Dedifferentiated amniotic fluid mesenchymal stem cell (primary cell): Measurements from ENCODE around the gene ANKS6.

Experiments used
- DNase-seq: peaks from one replicate; pipeline ENCODE4 v3.0.0-alpha.2; 2016; ENCODE audit errors: extremely low spot score

ANKS6 gene

DNA sequence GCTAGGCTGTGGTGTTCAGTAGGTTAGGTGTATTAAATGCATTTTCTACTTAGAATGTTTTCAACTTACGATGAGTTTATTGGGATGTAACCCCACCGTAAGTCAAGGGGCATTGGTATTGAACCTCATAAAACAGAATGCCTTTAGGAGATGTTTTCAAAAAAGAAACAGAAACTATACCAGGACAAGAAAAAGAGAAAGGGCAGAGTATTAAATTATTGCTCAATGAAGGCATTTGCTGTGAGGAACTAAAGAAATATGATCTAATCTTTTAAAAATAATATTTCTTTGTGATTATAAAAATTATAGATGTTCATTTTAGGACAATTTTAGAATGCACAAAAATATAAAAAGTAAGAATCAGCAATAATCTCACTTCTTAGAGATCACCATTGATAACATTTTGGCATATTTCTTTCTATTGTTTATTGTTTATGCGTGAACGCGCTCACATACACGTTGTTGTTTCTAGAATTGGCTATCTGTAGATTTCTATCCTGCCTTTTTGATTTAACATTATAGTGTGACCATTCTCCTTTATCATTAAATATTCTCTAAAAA, 19.1 kb upstream of the ANKS6 start:
- no peak for DNase-seq

DNA sequence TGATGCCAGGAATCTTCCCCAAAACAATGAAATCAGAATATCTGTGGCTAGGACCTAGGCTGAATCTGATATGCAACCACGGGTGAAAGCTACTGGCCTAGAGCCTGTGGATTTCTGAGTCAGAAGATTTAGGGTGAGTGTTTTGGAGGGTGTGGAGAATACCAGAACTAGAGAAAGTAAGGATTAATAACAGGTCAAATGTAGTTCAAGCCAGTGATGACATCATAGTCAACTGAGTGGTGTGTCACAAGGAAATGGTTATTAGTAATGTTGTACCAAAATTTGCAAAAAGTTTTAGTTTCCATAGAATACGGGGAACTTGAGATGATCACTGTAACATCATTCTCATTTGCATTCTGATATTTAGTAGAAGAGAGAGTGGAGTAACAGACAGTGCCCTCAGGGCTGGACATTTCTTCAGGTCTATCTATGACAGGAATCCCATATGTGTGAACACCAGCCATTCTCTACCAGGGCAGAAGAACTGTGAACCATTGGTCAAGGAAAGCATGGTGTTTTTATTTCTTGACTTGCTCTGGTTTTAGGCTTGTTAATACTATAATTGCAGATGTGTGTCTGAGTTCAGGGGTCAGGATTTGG, 14.8 kb upstream of the ANKS6 start:
- peak; percentile 63 for DNase-seq

GRCh38 chr9:98810102-98810842, 13.9 kb upstream of the ANKS6 start:
- no peak for DNase-seq

DNA sequence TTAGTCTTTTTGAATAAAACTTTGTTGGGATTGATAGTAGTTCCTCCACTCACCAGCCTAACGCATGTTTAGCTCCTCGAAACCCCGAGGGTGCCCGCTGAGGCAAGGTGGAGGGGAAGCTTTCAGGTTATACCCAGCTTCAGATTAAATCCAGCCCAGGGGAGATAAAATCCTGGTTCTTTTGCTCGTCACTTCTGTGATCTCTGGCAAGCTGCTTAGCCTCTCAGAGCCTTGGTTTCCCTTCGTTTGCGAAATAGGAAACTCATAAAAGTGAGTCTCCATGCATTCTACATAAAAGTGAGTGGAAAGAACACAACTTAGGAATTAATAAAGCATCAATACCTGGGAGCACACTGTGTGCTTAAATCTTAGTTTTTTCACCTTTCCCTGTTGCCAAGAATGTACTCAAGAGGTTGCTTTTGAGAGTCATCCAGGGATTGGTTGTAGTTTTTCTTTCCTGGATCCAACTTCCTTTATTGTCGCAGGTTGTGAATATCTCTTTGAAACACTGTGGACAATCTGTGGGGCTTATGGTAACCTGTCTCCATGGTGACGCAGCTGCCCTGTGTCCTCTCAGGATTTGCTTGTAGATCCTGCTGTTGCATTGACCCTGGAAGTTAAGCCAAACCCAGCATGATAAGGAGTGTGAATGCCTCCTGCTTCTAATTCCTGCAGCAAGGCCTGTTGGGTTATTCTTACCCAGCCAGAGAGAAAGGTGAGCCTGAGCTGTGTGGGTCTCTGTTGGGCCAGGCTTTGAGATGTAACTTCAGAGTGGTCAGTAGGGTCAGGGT, 13.2 kb upstream of the ANKS6 start:
- DNase-seq, result no peak

DNA sequence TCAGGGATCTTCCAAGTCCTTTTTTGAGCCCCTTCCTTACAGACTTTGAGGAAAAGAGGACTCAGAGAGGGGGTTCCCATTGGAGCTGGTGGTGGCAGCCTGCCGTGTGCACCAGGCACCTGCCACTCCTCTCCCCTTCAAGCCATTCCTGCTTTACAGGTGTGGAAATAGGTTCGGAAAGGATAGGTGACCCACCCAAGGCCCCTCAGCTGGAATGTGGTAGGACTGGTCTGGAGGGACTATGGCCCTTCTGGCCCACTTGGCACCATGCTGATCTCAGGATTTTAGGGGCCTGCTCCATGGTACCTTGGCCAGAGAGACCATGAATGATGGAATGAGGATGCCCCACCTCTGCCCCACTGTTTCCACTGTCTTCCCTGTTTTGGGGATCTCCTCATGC, 12.5 kb upstream of the ANKS6 start:
- no peak for DNase-seq

GRCh38 chr9:98808411-98808815, 12.1 kb upstream of the ANKS6 start:
- no peak for DNase-seq

GRCh38 chr9:98807814-98808195, 11.4 kb upstream of the ANKS6 start:
- no peak for DNase-seq

- DNase-seq, result no peak
Observed at GRCh38 chr9:98807070-98807813, 10.9 kb upstream of the ANKS6 start, which contains the start of gene GALNT12. Gene GALNT12, plus strand, starts transcription at chr9:98807670. Its CDS starts 29 bp downstream, at chr9:98807699.

- DNase-seq, result peak; percentile 16
Observed at GRCh38 chr9:98806394-98807035, 10.2 kb upstream of the ANKS6 start.

DNA sequence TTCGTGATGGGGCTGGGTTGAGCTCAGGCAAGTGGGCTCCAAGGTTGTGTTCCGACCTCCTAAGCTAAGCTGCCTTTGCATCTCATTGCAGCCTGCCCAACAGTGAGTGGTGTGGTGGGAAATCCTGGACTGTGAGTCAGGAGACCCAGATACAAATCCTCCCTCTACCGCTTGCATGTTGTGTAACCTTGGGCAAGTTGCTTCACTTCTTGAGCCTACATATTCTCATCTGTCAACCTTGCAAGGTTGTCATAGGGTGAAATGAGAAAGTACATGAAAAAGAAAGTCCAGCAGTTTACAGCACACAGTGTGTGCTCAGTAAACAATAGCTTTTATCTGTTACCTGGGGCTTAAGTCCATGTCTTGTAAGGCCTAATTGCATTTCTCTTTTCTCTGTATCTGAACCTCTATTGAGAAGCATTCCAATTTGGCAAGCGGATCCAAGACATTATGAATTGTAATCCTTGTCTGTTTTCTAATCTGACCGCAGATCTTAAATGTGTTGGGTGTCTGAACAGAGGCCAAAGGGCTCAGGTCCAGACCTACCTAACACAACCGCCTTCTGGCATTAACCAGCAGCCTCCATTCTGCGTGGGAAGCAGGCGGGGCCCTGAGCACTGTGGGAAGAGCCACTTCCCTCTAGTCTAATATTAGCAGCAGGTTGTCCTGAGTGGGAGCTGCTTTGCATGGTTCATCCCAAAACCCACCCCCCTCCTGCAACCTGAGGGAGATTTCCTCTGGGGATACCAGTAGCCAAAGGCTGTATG, 9.3 kb upstream of the ANKS6 start:
- DNase-seq, result no peak

DNA sequence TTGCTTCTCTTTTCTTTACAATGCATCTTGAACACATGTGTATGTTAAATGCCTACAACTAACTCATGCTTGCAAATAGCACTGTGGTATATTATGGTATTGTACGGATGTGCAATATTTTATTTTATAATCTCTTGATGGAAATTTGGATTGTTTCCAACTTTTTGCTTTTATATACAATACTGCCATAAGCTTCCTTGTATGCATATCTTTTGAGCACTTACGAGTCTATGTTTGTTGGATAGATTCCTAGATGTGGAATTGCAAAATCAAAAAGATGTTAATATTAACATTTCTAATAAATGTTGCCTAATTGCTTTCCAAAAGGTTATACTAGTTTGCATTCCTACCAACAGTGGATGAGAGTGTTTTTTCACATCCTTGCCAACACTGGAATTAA, 7.7 kb upstream of the ANKS6 start:
- DNase-seq, result no peak

GRCh38 chr9:98801969-98802371, 5.6 kb upstream of the ANKS6 start:
- no peak for DNase-seq

GRCh38 chr9:98801561-98801960, 5.2 kb upstream of the ANKS6 start:
- DNase-seq, result no peak

DNA sequence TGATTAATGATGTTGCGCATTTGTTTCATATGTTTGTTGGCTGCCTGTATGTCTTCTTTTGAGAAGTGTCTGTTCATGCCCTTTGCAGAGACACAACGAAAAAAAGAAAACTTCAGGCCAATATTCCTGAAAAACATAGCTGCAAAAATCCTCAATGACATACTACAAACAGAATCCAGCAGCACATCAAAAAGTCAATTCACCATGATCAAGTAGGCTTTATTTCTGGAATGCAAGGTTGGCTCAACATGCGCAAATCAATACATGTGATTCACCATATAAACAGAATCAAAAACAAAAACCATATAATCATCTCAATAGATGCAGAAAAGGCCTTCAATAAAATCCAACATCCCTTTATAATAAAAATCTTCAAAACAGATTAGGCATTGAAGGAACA, 1.9 kb upstream of the ANKS6 start:
- DNase-seq, result no peak

DNA sequence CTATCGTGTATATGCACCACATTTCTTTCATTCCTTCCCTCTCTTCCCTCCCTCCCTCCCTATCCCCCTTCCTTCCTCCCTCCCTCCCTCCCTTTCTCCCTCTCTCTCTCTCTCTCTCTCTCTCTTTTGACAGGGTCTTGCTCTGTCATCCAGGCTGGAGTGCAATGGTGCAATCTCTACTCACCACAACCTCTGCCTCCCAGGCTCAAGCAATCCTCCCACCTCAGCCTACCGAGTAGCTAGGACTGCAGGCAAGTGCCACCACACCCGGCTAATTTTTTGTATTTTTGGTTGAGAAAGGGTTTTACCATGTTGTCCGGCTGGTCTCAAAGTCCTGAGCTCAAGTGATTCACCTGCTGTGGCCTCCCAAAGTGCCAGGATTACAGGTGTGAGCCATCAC, 1.1 kb upstream of the ANKS6 start:
- DNase-seq, result no peak

GRCh38 chr9:98795970-98796363, 388 bp downstream of the ANKS6 start:
- no peak for DNase-seq

DNA sequence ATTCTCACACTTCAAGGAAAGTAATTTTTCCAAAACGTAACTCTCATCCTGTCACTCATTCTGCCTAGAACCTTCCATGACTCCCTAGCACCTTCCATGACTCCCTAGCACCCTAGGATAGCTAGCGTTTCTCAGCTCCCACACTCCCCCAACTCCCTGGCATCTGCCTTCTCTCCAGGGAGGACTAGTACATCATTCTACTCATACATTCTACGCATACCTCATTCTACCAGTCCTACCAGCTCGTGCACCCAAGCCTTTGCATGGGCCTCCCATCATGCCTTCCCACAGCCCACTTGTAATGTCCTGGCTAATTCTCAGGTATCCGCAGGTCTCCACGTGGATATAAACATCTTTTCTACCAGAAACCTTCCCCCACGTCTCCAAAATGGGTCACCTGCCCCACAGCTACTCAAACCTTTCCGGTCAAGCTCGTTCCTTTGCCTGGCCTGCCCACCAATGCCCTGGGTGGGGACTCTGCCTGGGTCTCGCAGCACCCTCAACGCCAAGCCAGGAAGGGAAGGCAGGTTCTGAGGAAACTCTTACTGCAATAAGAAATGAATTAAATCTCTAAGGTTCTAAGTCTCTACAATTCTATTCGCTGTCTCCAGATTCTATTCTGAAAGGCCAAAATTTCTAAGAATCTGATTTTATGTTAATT, 930 bp downstream of the ANKS6 start:
- no peak for DNase-seq

DNA sequence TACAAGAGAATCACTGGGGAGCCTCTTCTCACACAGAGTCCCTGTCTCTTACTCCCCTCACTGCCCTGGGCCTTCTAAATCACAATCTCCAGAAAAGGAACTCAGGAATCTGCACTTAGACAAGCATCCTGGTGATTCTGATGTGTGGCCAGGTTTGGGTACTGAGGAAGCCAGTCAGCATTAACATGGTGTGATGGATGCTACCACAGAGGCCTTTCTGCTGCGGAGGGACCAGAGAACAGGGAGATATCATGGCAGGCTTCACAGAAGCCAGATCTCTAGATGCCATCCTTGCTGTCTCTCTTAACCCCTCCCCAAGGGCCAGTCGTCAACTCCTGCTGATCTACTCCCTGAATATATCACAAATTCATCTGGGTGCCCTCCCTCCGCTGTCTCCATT, 1.6 kb downstream of the ANKS6 start:
- no peak for DNase-seq

- DNase-seq, result no peak
Observed at GRCh38 chr9:98793031-98793430, 3.3 kb downstream of the ANKS6 start.
